Measurements from ENCODE around the gene ZNF581. TPM values are rescaled to one million over a fixed set of nuclear protein-coding genes. Genes with fewer than 3 reads are reported as not detected.
A peak's percentile ranks its signal among the peaks of the same experiment; 100 is the strongest.

The ZNF581 gene
- total RNA-seq, 1 experiment from 2014 or later: 46.2 TPM

- H3K36me3 ChIP-seq (ENCODE audit: control insufficient read depth, insufficient read depth, low read length): peaks cover 14% of the 10 kb centered on the region
- H3K27me3 ChIP-seq (replicated peaks; ENCODE audit: control insufficient read depth, insufficient read depth, low read length): no peaks in the 10 kb centered on the region
- no peak overlapping the region for H3K27ac Mint-ChIP-seq (ENCODE audit: unreplicated experiment)
- ChIA-PET POLR2A (interaction anchor here (1.0 kb wide), 1 partner anchor 40 kb away, joined by 3 read pairs; no protein-coding TSS in a partner anchor), CTCF (interaction anchor here (0.8 kb wide), 1 partner anchor 40 kb away, joined by 3 read pairs; no protein-coding TSS in a partner anchor)
- H3K4me3 Mint-ChIP-seq (ENCODE audit: unreplicated experiment): no peak overlapping the region
- peak; percentile 50 to 68 for DNase-seq
- no TSS peak for BruUV-seq (replicated peaks)
- H3K27me3 Mint-ChIP-seq (ENCODE audit: insufficient read depth, unreplicated experiment): no peaks in the 10 kb centered on the region
- H3K36me3 Mint-ChIP-seq (ENCODE audit: insufficient read depth, unreplicated experiment): peaks cover 88% of the 10 kb centered on the region
- peak in 1 of 2 experiments; percentile 34 for TF ChIP-seq CTCF (IDR thresholded peaks at IDR 0.05; ENCODE audit: insufficient read depth in 1 of 2, low read depth in 1 of 2, low read length in 1 of 2, severe bottlenecking in 1 of 2, unreplicated experiment in 1 of 2)
- peaks cover under 1% of the 10 kb centered on the region for H3K4me1 Mint-ChIP-seq (ENCODE audit: low read depth, unreplicated experiment)
- H3K4me3 ChIP-seq (ENCODE audit: low read depth, low read length): no peak overlapping the region
- no peaks in the 10 kb centered on the region for H3K9me3 Mint-ChIP-seq (ENCODE audit: unreplicated experiment)
- peaks cover 2% of the 10 kb centered on the region for H3K4me1 ChIP-seq
- no peaks in the 10 kb centered on the region for H3K9me3 ChIP-seq
- intact Hi-C loops (cut with micrococcal nuclease; ENCODE audit: unreplicated experiment): no loop called here
Observed at GRCh38 chr19:55694241-55694655, 50.8 kb downstream of the ZNF581 start.

GRCh38 chr19:55694656-55695491 lies 51.4 kb downstream of the ZNF581 start:
- no peaks in the 10 kb centered on the region for H3K27me3 Mint-ChIP-seq (ENCODE audit: insufficient read depth, unreplicated experiment)
- ChIA-PET CTCF (no interaction called here), POLR2A (interaction anchor here (1.0 kb wide), 1 partner anchor 40 kb away, joined by 3 read pairs; no protein-coding TSS in a partner anchor)
- intact Hi-C loops (cut with micrococcal nuclease; ENCODE audit: unreplicated experiment): no loop called here
- peaks cover 82% of the 10 kb centered on the region for H3K36me3 Mint-ChIP-seq (ENCODE audit: insufficient read depth, unreplicated experiment)
- TF ChIP-seq CTCF (IDR thresholded peaks at IDR 0.05; ENCODE audit: insufficient read depth in 1 of 2, low read depth in 1 of 2, low read length in 1 of 2, severe bottlenecking in 1 of 2, unreplicated experiment in 1 of 2): no peak
- BruUV-seq (replicated peaks): TSS peak; percentile 53
- no peaks in the 10 kb centered on the region for H3K9me3 Mint-ChIP-seq (ENCODE audit: unreplicated experiment)
- peaks cover 12% of the 10 kb centered on the region for H3K36me3 ChIP-seq (ENCODE audit: control insufficient read depth, insufficient read depth, low read length)
- H3K27ac Mint-ChIP-seq (ENCODE audit: unreplicated experiment): no peak overlapping the region
- no peak overlapping the region for H3K4me3 ChIP-seq (ENCODE audit: low read depth, low read length)
- H3K4me3 Mint-ChIP-seq (ENCODE audit: unreplicated experiment): no peak overlapping the region
- DNase-seq: peak in 1 of 2 experiments; percentile 31
- H3K4me1 Mint-ChIP-seq (ENCODE audit: low read depth, unreplicated experiment): no peaks in the 10 kb centered on the region
- H3K9me3 ChIP-seq: no peaks in the 10 kb centered on the region
- no peaks in the 10 kb centered on the region for H3K27me3 ChIP-seq (replicated peaks; ENCODE audit: control insufficient read depth, insufficient read depth, low read length)
- no peaks in the 10 kb centered on the region for H3K4me1 ChIP-seq

Other genes with a start within 250 kb of the ZNF581 start
- 279 and 293 TPM in 2 replicates for gene UBE2S, start 235.9 kb upstream of the ZNF581 start, total RNA-seq (2022)
- not detected in 2 replicates for gene SHISA7, start 200.3 kb upstream of the ZNF581 start, total RNA-seq (2022)
- 40.6 and 49.6 TPM in 2 replicates for gene ISOC2, start 182.0 kb upstream of the ZNF581 start, total RNA-seq (2022)
- not detected in 2 replicates for gene C19orf85, start 178.9 kb upstream of the ZNF581 start, total RNA-seq (2022)
- gene ZNF628, start 167.0 kb upstream of the ZNF581 start, total RNA-seq (2022): 12.3 and 13.9 TPM in 2 replicates
- 40.9 and 45.2 TPM in 2 replicates for gene NAT14, start 158.5 kb upstream of the ZNF581 start, total RNA-seq (2022)
- 0.58 and 0.86 TPM in 2 replicates for gene SSC5D, start 155.2 kb upstream of the ZNF581 start, total RNA-seq (2022)
- gene SBK2, start 106.5 kb upstream of the ZNF581 start, total RNA-seq (2022): not detected in 2 replicates
- gene SBK3, start 98.1 kb upstream of the ZNF581 start, total RNA-seq (2022): 2.3 and 2.4 TPM in 2 replicates
- gene ZNF579, start 62.8 kb upstream of the ZNF581 start, total RNA-seq (2022): 26.5 and 30.4 TPM in 2 replicates
- gene FIZ1, start 44.1 kb upstream of the ZNF581 start, total RNA-seq (2022): 27.2 and 27.7 TPM in 2 replicates
- gene ZNF524, start 43.4 kb upstream of the ZNF581 start, total RNA-seq (2022): 10.8 and 11.1 TPM in 2 replicates
- gene ZNF865, start 38.0 kb upstream of the ZNF581 start, total RNA-seq (2022): 13.2 and 14.5 TPM in 2 replicates
- 8.5 and 10.2 TPM in 2 replicates for gene ZNF784, start 19.1 kb upstream of the ZNF581 start, total RNA-seq (2022)
- 38.5 and 41.4 TPM in 2 replicates for gene ZNF580, start 2.6 kb upstream of the ZNF581 start, total RNA-seq (2022)
- 17.4 and 17.6 TPM in 2 replicates for gene CCDC106, start 4.6 kb downstream of the ZNF581 start, total RNA-seq (2022)
- 289 TPM in 2 replicates for gene U2AF2, start 11.4 kb downstream of the ZNF581 start, total RNA-seq (2022)
- 197 and 201 TPM in 2 replicates for gene EPN1, start 31.6 kb downstream of the ZNF581 start, total RNA-seq (2022)
- not detected in 2 replicates for gene NLRP9, start 94.8 kb downstream of the ZNF581 start, total RNA-seq (2022)
- gene RFPL4A, start 115.4 kb downstream of the ZNF581 start, total RNA-seq (2022): not detected in 2 replicates
- gene RFPL4AL1, start 125.5 kb downstream of the ZNF581 start, total RNA-seq (2022): not detected in 2 replicates
- gene NLRP11, start 188.3 kb downstream of the ZNF581 start, total RNA-seq (2022): 0.26 and 0.43 TPM in 2 replicates
- gene NLRP4, start 192.9 kb downstream of the ZNF581 start, total RNA-seq (2022): not detected in 2 replicates